ENCODE data around the gene TKT. TPM values are rescaled to one million over a fixed set of nuclear protein-coding genes. Genes with fewer than 3 reads are reported as not detected.
A peak's percentile ranks its signal among the peaks of the same experiment; 100 is the strongest.

The TKT gene
- total RNA-seq, 1 experiment from 2014 or later: 186 TPM

- Histone ChIP-seq H3K9me3 (ENCODE audit: low read depth, low read length, poor library complexity, severe bottlenecking) (no peaks in the 10 kb centered on the region), H3K27me3 (replicated peaks; ENCODE audit: insufficient read depth, low read depth, low read length, poor library complexity) (no peaks in the 10 kb centered on the region), H3K27ac (ENCODE audit: low read depth, low read length, poor library complexity, severe bottlenecking) (no peak overlapping the region), H3K4me1 (ENCODE audit: insufficient read depth, low read length, poor library complexity, severe bottlenecking) (peaks cover 5% of the 10 kb centered on the region), H3K4me3 (ENCODE audit: low read depth, low read length, poor library complexity, severe bottlenecking) (no peak overlapping the region), H3K36me3 (ENCODE audit: insufficient read depth, low read length, poor library complexity, severe bottlenecking) (no peaks in the 10 kb centered on the region)
- no TSS peak for BruUV-seq (replicated peaks)
- intact Hi-C loops (cut with micrococcal nuclease; ENCODE audit: unreplicated experiment): loop anchor here (1.0 to 2.0 kb wide), 2 partner anchors 61 to 82 kb away; no protein-coding TSS in a partner anchor
- ChIA-PET POLR2A (ENCODE audit: low non-redundant PET) (interaction anchor here (0.6 kb wide), 1 partner anchor 1614 kb away, joined by 10 read pairs; no protein-coding TSS in a partner anchor), CTCF (interaction anchor here (2.1 kb wide), 1 partner anchor 81 kb away, joined by 7 read pairs; no protein-coding TSS in a partner anchor)
- TF ChIP-seq CTCF (conservative IDR thresholded peaks at IDR 0.05; ENCODE audit: low read depth, low read length) (peak; percentile 82), EZH2 (IDR thresholded peaks at IDR 0.05; ENCODE audit: borderline replicate concordance, low read depth, low read length, poor library complexity, severe bottlenecking) (no peak)
- DNase-seq (ENCODE audit: low spot score): peak; percentile 52
Measured at GRCh38 chr3:53195602-53196574, 59.9 kb downstream of the TKT start.

- Histone ChIP-seq H3K27me3 (replicated peaks; ENCODE audit: insufficient read depth, low read depth, low read length, poor library complexity) (no peaks in the 10 kb centered on the region), H3K9me3 (ENCODE audit: low read depth, low read length, poor library complexity, severe bottlenecking) (no peaks in the 10 kb centered on the region), H3K27ac (ENCODE audit: low read depth, low read length, poor library complexity, severe bottlenecking) (no peak overlapping the region), H3K4me3 (ENCODE audit: low read depth, low read length, poor library complexity, severe bottlenecking) (no peak overlapping the region), H3K36me3 (ENCODE audit: insufficient read depth, low read length, poor library complexity, severe bottlenecking) (no peaks in the 10 kb centered on the region), H3K4me1 (ENCODE audit: insufficient read depth, low read length, poor library complexity, severe bottlenecking) (peaks cover 5% of the 10 kb centered on the region)
- DNase-seq (ENCODE audit: low spot score): no peak
- POLR2A ChIA-PET (ENCODE audit: low non-redundant PET): interaction anchor here (0.6 kb wide), 1 partner anchor 28 kb away, joined by 3 read pairs; no protein-coding TSS in a partner anchor
- CTCF ChIA-PET: interaction anchor here (2.1 kb wide), 1 partner anchor 81 kb away, joined by 7 read pairs; no protein-coding TSS in a partner anchor
- no TSS peak for BruUV-seq (replicated peaks)
- intact Hi-C loops (cut with micrococcal nuclease; ENCODE audit: unreplicated experiment): no loop called here
- TF ChIP-seq CTCF (conservative IDR thresholded peaks at IDR 0.05; ENCODE audit: low read depth, low read length): no peak
- TF ChIP-seq EZH2 (IDR thresholded peaks at IDR 0.05; ENCODE audit: borderline replicate concordance, low read depth, low read length, poor library complexity, severe bottlenecking): no peak
Measured at GRCh38 chr3:53195066-53195450, 60.8 kb downstream of the TKT start.

GRCh38 chr3:53194210-53195065 is 61.4 kb downstream of the TKT start:
- Histone ChIP-seq H3K36me3 (ENCODE audit: insufficient read depth, low read length, poor library complexity, severe bottlenecking) (no peaks in the 10 kb centered on the region), H3K4me1 (ENCODE audit: insufficient read depth, low read length, poor library complexity, severe bottlenecking) (peaks cover 5% of the 10 kb centered on the region), H3K27ac (ENCODE audit: low read depth, low read length, poor library complexity, severe bottlenecking) (no peak overlapping the region), H3K27me3 (replicated peaks; ENCODE audit: insufficient read depth, low read depth, low read length, poor library complexity) (no peaks in the 10 kb centered on the region), H3K4me3 (ENCODE audit: low read depth, low read length, poor library complexity, severe bottlenecking) (no peak overlapping the region), H3K9me3 (ENCODE audit: low read depth, low read length, poor library complexity, severe bottlenecking) (no peaks in the 10 kb centered on the region)
- no TSS peak for BruUV-seq (replicated peaks)
- ChIA-PET CTCF (interaction anchor here (2.1 kb wide), 1 partner anchor 80 kb away, joined by 7 read pairs; no protein-coding TSS in a partner anchor), POLR2A (ENCODE audit: low non-redundant PET) (interaction anchor here (0.6 kb wide), 1 partner anchor 27 kb away, joined by 3 read pairs; no protein-coding TSS in a partner anchor)
- DNase-seq (ENCODE audit: low spot score): peak; percentile 8
- intact Hi-C loops (cut with micrococcal nuclease; ENCODE audit: unreplicated experiment): no loop called here
- TF ChIP-seq EZH2 (IDR thresholded peaks at IDR 0.05; ENCODE audit: borderline replicate concordance, low read depth, low read length, poor library complexity, severe bottlenecking): no peak
- TF ChIP-seq CTCF (conservative IDR thresholded peaks at IDR 0.05; ENCODE audit: low read depth, low read length): no peak

Measured in A673 (cell line).